Renal cortex interstitium (tissue), 11 donors: ENCODE results near the gene SPECC1. TPM values are rescaled to one million over a fixed set of nuclear protein-coding genes. Genes with fewer than 3 reads are reported as not detected.
"Not testable (repeated sequence)": the region's sequence is repeated elsewhere in the genome, so short reads cannot be mapped to it uniquely, and the experiment has no call there.

ENCODE experiments used
- DNase-seq, 11 donors: peaks; one replicate each; pipeline ENCODE4 v3.0.0-alpha.2; 2013; ENCODE audit warnings: low read depth in 9 of 11, low spot score in 4 of 11; ENCODE audit errors: extremely low read depth in 1 of 11
- polyA plus RNA-seq, 3 donors: library from polyadenylated mRNA; unstranded; fragments of 120-200 nt; gene quantifications; one replicate each; pipeline ENCODE4 v1.2.1, GENCODE V29; 2013; ENCODE audit not compliant: insufficient read length in 3 of 3

Gene SPECC1
- polyA plus RNA-seq, 3 donors: 13.2 to 18.8 (median 17.0) TPM

DNA sequence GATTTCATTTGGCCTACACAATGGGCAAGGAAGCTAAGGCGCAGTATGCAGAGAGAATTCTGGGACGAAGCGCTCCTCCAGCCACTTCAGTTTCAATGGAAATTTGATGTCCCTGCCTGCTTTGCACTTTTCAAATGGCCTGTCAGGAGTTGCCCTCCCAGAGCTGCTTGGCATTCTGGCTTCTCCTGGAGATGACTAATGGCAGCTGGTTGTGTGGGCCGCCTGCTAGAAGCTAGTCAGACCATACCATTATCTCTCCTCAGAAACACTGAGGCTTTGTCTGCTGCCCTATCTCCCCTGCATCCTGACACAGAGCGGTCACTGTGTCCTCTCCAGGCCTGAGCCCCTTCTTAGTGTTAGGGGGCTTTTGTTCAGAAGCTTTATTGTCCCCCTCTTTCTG is 180.1 kb downstream of the SPECC1 start:
- DNase-seq: no peak

DNA sequence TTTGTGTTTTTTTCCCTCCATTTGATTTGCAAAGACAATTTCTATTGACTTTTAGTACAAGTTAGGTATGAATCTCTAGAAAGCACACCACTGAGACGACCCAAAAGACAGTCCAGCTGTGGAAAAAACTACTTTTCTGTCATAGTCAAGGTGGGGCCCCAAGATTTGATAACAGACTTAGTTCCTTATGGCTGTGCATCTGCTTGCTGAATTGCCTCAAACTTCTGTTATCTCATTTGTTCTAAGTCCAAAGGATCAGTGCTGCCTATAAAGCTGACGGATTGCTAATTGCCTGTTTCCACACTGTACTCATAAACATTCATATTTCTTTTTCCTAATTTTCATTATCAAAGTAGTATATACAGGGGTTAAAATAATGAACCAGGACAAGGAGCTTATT is 180.8 kb downstream of the SPECC1 start:
- no peak for DNase-seq

DNA sequence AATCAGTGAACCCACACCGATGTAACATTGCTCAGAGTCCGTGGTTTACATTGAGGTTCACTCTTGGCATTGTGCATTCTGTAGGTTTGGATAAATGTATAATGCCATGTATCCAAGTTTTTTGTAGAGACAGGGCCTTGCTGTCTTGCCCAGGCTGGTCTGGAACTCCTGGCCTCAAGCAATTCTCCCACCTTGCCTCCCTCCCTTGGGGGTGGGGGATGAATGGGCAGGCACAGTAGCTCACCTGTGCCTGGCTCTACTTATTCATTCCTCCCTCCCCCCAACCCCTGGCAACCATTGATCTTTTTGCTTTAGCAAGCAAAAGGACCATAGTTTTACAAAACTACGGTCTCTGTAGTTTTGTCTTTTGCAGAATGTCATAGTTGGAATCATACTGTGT is 181.4 kb downstream of the SPECC1 start:
- no peak for DNase-seq

GRCh38 chr17:20191056-20191455 is 181.9 kb downstream of the SPECC1 start:
- DNase-seq: no peak

DNA sequence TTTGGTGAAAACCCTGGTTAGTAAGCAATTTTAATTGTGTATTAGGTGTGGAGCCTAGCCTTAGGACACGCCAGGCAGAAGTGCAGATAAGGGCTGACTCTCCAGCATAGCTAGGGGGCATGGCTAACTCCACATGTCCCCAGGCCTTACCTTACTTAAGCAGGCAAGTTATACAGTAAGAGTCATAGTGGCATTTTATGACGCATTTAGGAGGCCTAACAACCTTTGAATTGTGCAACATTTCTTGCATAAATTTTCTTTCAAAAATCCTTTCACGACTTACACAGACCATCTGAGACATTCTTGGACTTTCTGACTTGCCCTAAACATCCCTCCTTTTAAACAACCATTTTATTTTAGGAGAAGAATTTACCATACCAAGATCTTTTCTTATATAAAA is 187.1 kb downstream of the SPECC1 start:
- DNase-seq: not testable (repeated sequence)

GRCh38 chr17:20197272-20197926 is 188.2 kb downstream of the SPECC1 start:
- DNase-seq: no peak

DNA sequence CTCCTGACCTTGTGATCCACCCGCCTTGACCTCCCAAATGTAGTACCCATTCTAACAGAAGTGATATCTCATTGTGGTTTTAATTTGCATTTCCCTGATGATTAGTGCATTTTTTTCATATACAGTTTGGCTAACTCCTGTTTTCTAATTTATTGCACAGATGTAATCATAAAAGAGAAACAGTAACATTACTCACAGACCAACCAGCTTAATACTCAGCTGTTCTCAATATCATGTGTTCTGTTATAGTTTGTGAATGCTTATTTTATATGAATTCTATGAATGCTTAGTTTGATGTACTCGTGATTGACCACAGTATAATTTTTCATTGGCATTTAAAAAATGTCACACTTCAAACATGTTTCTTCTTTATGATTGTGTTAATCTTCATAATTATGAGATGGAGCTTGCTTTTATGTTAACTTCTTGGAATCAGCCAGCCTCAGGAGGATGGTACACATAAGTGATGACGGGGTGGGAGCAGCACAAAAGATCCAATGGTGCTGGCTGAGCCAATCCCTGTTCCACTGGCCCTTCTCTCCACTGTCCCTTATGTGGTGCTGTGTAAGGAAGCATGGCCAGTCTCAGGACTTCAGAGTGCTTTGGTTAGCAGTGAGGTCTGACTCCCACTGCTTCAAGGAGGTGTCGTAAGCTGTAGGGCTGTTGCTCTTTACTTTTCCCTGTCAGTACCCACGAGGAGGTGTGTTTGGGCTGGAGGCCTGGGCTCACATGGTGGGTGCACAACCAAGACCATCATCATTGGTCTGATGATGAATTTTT is 191.0 kb downstream of the SPECC1 start:
- DNase-seq: no peak

DNA sequence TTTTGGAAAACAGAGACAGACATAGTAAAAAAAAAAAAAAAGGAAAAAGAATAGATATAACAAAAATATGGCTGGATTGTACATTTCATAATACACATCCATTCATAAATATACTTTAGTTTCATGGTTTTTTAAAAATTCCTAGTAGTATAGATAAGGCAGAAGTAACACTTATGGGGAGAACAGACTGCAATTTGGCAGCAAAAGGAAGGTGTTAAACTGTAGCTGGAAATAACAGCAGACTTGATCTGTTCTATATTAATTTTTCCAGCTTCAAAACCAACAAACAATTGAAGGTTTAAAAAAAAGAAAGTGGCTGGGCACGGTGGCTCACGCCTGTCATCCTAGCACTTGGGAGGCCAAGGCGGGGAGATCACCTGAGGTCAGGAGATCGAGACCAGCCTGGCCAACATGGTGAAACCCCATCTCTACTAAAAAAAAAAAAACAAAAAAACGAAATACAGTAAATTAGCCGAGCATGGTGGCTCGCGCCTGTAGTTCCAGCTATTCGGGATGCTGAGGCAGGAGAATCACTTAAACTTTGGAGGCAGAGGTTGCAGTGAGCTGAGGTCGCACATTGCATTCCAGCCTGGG is 191.8 kb downstream of the SPECC1 start:
- no peak for DNase-seq

- DNase-seq: no peak
Measured at GRCh38 chr17:20202141-20202621, 193.0 kb downstream of the SPECC1 start.

DNA sequence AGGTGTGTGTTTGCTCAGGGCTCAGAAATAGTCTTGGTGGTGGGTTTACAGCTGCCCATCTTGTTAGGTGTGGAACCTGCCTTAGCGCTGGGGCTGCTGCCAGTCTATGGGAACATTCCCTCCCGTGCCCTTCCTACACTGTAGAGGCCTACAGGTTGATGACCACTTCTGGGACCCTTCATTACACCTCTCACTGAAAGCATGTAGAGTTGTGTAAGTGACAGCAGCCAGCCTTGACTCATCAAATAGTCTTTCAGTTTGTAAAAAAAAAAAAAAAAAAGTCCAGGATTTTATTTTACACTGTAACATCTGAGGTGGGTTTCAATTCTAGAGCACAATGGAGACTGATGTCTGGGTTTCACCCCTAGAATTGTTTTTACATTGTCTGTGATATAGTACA is 193.9 kb downstream of the SPECC1 start:
- no peak for DNase-seq

- peak in 3 of 11 donors; percentile 14 to 20 (median 18) for DNase-seq
Measured at GRCh38 chr17:20203761-20204263, 194.7 kb downstream of the SPECC1 start.

- DNase-seq: no peak
Measured at GRCh38 chr17:20205609-20206008, 196.4 kb downstream of the SPECC1 start.

- no peak for DNase-seq
Measured at GRCh38 chr17:20206068-20206467, 196.9 kb downstream of the SPECC1 start.

DNA sequence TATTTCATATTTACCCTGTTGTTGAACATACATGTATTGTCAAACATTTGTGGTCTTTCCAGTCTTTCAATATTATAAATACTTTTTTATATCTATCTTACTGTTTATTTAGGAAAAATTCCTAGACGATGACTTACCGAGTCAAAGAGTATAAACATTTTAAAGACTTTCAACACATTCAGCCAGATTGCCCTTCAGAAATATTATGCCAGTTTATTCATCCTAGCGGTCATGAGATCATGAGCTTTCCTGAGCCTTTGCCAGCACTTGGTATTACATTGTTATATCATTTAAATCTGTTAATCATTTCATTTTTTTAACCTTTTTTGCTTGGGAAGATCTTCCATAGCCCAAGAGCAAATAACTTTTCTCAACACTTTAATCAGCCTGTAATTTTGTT is 197.4 kb downstream of the SPECC1 start:
- DNase-seq: no peak

DNA sequence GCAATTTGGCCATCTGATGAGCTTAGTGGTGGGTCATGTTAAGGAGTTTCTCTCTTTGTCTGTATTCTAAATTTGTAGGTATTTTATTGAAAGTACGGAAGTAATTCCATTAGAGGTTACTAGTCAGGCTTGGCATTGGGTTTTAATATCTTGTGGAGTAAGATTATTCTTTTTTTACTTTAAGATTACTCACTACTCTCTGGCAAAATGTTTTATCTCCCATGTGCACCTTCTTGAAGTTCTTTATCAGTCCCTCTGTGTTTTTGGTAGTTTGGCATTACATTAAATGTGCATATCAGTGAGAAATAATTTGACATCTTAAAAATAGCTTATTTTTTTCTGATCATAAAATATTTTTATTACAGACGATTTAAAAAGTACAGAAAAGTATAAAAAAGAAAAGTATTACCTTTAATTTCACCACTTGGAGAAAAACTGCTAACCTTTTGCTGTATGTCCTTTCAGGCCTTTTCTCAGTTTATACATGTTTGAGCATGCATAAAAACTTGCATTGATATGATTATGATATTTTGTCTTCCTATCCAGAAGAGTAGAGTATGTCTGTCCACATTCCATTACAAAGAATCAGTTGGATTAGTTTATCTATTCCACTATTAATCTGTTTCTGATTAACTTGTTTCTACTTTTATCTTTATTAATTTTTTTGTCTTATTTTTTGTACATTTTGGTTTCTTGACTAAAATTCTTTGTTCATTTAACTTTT is 198.3 kb downstream of the SPECC1 start:
- DNase-seq: no peak

DNA sequence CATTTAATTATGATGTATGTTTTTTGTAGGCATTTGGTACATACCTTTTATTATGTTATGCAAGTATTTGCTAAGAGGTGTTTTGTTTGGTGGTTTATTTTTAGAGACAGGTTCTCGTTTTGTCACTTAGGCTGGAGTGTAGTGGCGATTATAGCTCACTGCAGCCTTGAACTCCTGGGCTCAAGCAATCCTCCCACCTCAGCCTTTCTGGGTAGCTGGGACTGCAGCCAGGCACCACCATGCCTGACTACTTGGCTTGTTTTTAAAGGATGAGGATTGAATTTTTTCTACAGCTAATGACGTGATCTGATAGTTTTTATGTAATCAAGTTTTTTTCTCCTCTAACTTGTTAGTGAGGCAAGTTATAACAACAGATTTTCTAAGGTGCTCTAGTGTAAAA is 199.6 kb downstream of the SPECC1 start:
- no peak for DNase-seq

GRCh38 chr17:20210180-20210579 is 201.0 kb downstream of the SPECC1 start:
- DNase-seq: no peak

GRCh38 chr17:20210614-20211013 is 201.5 kb downstream of the SPECC1 start:
- no peak for DNase-seq

GRCh38 chr17:20211246-20211645 is 202.1 kb downstream of the SPECC1 start:
- DNase-seq: no peak
